Loucy (cell line): Measurements from ENCODE around the gene KRTAP10-3.

ENCODE experiments used
- H2AFZ ChIP-seq: fragments of 200-600 bp; sonication (generic); 2 replicates; pipeline ENCODE4 v1.6.0; 2016; ENCODE audit warnings: antibody characterized with exemption, mild to moderate bottlenecking, low read length, moderate library complexity
- H3F3A ChIP-seq: fragments of 200-600 bp; 2 replicates; pipeline ENCODE4 v1.6.0; 2016; ENCODE audit warnings: antibody characterized with exemption, low read depth, mild to moderate bottlenecking
- H3K27me3 ChIP-seq: fragments of 200-600 bp; sonication (generic); 2 replicates; pipeline ENCODE4 v1.6.1; 2014; ENCODE audit warnings: low read length, mild to moderate bottlenecking; ENCODE audit not compliant: insufficient read depth, poor library complexity, severe bottlenecking
- H3K36me3 ChIP-seq: fragments of 200-600 bp; sonication (generic); 2 replicates; pipeline ENCODE4 v1.6.1; 2016; ENCODE audit warnings: low read length; ENCODE audit not compliant: insufficient read depth
- H3K4me1 ChIP-seq: fragments of 200-600 bp; sonication (generic); 2 replicates; pipeline ENCODE4 v1.5.1; 2014; ENCODE audit warnings: low read length, mild to moderate bottlenecking; ENCODE audit not compliant: insufficient read depth, poor library complexity, severe bottlenecking
- H3K4me2 ChIP-seq: fragments of 200-600 bp; sonication (generic); 2 replicates; pipeline ENCODE4 v1.6.0; 2014; ENCODE audit warnings: antibody characterized with exemption, low read length, low read depth, mild to moderate bottlenecking; ENCODE audit not compliant: poor library complexity, severe bottlenecking
- H3K4me3 ChIP-seq: fragments of 200-600 bp; sonication (generic); 2 replicates; pipeline ENCODE4 v1.5.1; 2014; ENCODE audit warnings: low read length, mild to moderate bottlenecking, mixed read lengths; ENCODE audit not compliant: poor library complexity, severe bottlenecking
- H3K79me2 ChIP-seq: fragments of 200-600 bp; sonication (generic); 2 replicates; pipeline ENCODE4 v1.6.1; 2014; ENCODE audit warnings: low read length; ENCODE audit not compliant: insufficient read depth
- H3K9ac ChIP-seq: fragments of 200-600 bp; sonication (generic); 2 replicates; pipeline ENCODE4 v1.6.0; 2014; ENCODE audit warnings: mild to moderate bottlenecking, low read depth, low read length, moderate library complexity; ENCODE audit not compliant: poor library complexity, severe bottlenecking
- H3K9me2 ChIP-seq: fragments of 200-600 bp; sonication (generic); replicated peaks from 2 replicates; pipeline ENCODE4 v1.6.1; 2016; ENCODE audit warnings: low read depth, low read length, mixed read lengths
- H3K9me3 ChIP-seq: fragments of 200-600 bp; sonication (generic); 2 replicates; pipeline ENCODE4 v1.6.1; 2014; ENCODE audit warnings: mild to moderate bottlenecking, antibody characterized with exemption, low read length, low read depth; ENCODE audit not compliant: insufficient read depth
- H4K20me1 ChIP-seq: fragments of 200-600 bp; sonication (generic); 2 replicates; pipeline ENCODE4 v1.6.0; 2014; ENCODE audit warnings: antibody characterized with exemption, low read length, mild to moderate bottlenecking; ENCODE audit not compliant: insufficient read depth, poor library complexity, severe bottlenecking
- CTCF ChIP-seq: fragments of 200-600 bp; sonication (generic); conservative IDR thresholded peaks from 2 replicates; pipeline ENCODE4 v1.5.1; 2014; ENCODE audit warnings: mild to moderate bottlenecking, antibody characterized with exemption, low read length
- EZH2phosphoT487 ChIP-seq: fragments of 200-600 bp; IDR thresholded peaks from 2 replicates; pipeline ENCODE4 v1.6.1; 2018; ENCODE audit warnings: antibody characterized with exemption, mild to moderate bottlenecking, moderate library complexity, borderline replicate concordance

Gene KRTAP10-3

DNA sequence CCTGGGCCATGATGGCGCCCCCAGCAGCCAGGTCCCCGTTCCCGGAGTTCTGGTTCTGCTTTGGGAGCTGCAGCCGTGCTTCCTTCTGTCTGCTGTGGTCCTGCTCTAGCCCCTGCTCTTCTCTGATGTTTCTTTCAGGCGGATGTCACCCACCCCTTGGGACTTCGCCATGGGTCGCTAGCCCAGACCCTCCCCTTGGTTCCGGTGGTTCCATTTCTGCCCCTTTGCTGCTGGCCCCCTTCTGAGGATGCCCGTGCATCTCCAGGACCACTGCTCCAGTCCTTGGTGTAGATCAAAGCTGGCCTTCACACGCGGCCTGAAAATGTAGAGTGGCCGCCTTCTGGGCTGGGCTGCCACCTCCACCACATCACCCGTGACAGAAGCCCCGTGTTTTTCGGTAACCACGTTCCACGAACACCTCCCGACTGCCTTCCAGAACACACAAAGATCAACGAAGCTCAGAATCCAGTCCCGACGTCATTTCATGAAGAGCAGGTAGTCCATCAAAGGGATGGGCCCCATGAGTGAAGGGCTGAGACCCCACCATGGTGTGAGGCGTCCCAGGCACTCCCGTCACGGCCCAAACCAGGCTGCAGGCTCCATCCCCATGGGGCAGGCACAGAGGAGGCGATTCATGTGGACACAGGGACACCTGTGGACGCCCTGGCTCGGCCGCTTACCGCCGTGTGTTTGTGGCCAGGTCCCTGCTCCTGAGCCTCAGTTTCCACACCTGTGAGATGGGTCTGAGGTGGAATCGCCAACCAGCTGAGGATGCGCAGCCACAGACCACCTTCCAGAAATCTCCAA, 43.0 kb downstream of the KRTAP10-3 start:
- TF ChIP-seq EZH2phosphoT487 = no peak
- Histone ChIP-seq H3K4me2 (no peak overlapping the region), H3K9ac (no peak overlapping the region)

DNA sequence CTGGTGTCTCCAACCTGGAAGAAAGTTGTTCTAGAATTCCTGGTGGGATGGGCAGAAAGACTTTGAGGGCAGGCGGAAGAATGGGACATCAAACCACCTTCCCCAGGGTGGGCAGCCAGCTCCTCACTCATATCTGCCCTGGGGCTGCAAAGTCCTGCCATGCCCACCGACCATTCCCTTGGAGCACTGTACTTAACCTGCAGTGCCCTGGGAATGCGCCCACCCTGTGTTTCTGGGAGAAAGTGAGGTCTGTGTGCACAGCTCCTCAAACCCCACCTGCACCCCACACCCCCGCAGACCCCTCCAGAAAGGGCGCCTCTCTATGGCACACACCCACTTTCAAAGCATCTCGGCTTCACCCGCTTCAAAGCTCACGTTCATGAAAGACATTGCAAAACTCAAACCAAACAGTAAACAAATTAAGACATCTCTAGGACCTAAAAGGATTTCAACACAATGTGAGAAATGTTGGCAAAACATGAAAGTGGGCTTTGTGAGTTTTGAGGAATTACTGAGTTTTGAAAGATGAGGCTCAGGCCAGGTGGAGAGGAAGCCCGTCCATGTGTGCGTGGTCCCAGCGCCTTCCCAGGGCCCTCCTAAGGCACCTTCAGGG, 43.7 kb downstream of the KRTAP10-3 start:
- no peak overlapping the region for H2AFZ ChIP-seq
- no peaks in the 10 kb centered on the region for H3K79me2 ChIP-seq
- no peak for TF ChIP-seq EZH2phosphoT487
- H3K27me3 ChIP-seq = no peaks in the 10 kb centered on the region
- no peaks in the 10 kb centered on the region for H4K20me1 ChIP-seq
- no peaks in the 10 kb centered on the region for H3F3A ChIP-seq
- no peaks in the 10 kb centered on the region for H3K4me1 ChIP-seq
- H3K4me3 ChIP-seq = no peak overlapping the region
- no peak overlapping the region for H3K4me2 ChIP-seq
- no peak overlapping the region for H3K9ac ChIP-seq
- no peaks in the 10 kb centered on the region for H3K9me2 ChIP-seq
- no peaks in the 10 kb centered on the region; the same call in 1 of the 2 replicates for H3K9me3 ChIP-seq
- H3K36me3 ChIP-seq = no peaks in the 10 kb centered on the region

More for the DNA sequence above, 43.0 kb downstream of the KRTAP10-3 start:
- no peaks in the 10 kb centered on the region for H3K9me2 ChIP-seq
- H3K4me1 ChIP-seq = no peaks in the 10 kb centered on the region
- H4K20me1 ChIP-seq = no peaks in the 10 kb centered on the region
- H3F3A ChIP-seq = no peaks in the 10 kb centered on the region
- H3K27me3 ChIP-seq = no peaks in the 10 kb centered on the region
- H2AFZ ChIP-seq = no peak overlapping the region
- H3K79me2 ChIP-seq = no peaks in the 10 kb centered on the region
- no peaks in the 10 kb centered on the region for H3K36me3 ChIP-seq
- H3K9me3 ChIP-seq = no peaks in the 10 kb centered on the region; the same call in 1 of the 2 replicates
- H3K4me3 ChIP-seq = no peak overlapping the region

DNA sequence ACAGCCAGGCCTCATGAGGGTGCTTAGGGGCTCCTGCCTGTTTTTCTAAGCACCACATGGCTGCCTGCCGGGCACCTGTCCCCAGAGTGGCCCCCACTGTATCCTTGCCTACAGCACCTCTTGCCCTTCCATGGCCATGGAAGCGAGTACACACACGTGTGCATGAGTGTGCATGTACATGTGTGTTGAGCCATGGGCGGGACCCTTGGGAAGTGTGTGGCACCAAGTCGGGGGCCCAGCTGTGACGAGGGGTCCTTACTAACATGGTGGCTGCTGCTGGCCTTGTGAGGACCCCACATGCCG, 44.4 kb downstream of the KRTAP10-3 start:
- H3K36me3 ChIP-seq = no peaks in the 10 kb centered on the region
- H3K79me2 ChIP-seq = no peaks in the 10 kb centered on the region
- H3K9me2 ChIP-seq = no peaks in the 10 kb centered on the region

More for the DNA sequence above, 44.4 kb downstream of the KRTAP10-3 start:
- no peaks in the 10 kb centered on the region for H3K4me1 ChIP-seq
- TF ChIP-seq EZH2phosphoT487 (no peak), CTCF (no peak)
- H4K20me1 ChIP-seq = no peaks in the 10 kb centered on the region
- no peak overlapping the region for H3K4me3 ChIP-seq
- H3F3A ChIP-seq = no peaks in the 10 kb centered on the region
- no peak overlapping the region for H3K9ac ChIP-seq
- no peaks in the 10 kb centered on the region for H3K27me3 ChIP-seq
- H3K4me2 ChIP-seq = no peak overlapping the region
- no peaks in the 10 kb centered on the region; the same call in 1 of the 2 replicates for H3K9me3 ChIP-seq
- no peak overlapping the region for H2AFZ ChIP-seq
